Measurements from ENCODE around the gene ROBO2.

DNA sequence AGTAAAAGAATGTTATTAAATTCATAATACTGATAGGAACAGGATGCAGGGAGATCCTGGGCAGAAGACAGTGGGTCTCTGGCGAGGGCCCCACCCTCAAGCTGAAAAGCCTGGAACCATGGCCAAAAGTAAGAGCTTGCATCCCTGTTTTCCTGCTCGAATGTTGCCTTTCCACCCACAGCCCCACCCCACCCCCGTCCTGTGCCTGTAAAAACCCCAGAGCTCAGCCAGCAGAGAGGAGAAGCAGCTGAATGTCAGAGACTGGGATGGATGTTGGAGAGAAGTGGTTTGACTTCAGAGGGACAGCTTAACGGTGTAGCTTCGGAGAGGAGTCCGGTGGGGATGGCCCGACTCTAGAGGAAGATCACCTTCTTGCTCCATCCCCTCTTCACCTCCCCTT, 207.9 kb downstream of the ROBO2 start:
- TF ChIP-seq, protein P1, sequence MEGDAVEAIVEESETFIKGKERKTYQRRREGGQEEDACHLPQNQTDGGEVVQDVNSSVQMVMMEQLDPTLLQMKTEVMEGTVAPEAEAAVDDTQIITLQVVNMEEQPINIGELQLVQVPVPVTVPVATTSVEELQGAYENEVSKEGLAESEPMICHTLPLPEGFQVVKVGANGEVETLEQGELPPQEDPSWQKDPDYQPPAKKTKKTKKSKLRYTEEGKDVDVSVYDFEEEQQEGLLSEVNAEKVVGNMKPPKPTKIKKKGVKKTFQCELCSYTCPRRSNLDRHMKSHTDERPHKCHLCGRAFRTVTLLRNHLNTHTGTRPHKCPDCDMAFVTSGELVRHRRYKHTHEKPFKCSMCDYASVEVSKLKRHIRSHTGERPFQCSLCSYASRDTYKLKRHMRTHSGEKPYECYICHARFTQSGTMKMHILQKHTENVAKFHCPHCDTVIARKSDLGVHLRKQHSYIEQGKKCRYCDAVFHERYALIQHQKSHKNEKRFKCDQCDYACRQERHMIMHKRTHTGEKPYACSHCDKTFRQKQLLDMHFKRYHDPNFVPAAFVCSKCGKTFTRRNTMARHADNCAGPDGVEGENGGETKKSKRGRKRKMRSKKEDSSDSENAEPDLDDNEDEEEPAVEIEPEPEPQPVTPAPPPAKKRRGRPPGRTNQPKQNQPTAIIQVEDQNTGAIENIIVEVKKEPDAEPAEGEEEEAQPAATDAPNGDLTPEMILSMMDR (IDR thresholded peaks at IDR 0.05; ENCODE audit: low read length), result no peak
- no peak for TF ChIP-seq EZH2 (IDR thresholded peaks at IDR 0.05; ENCODE audit: borderline replicate concordance, low read length)
